Cardiac muscle cell (in vitro differentiated cells and primary cell): ENCODE data around the gene CRTC1. TPM values are rescaled to one million over a fixed set of nuclear protein-coding genes. Genes with fewer than 3 reads are reported as not detected.

Experiments used
- DNase-seq, 2 donors: peaks; one replicate each; pipeline versions ENCODE4 v3.0.0 to v3.0.0-alpha.2; 2010 to 2017; ENCODE audit warnings: low read depth in 1 of 2, low spot score in 1 of 2
- H3K27ac ChIP-seq: fragments of 200-600 bp; sonication (generic); 2 replicates; pipeline ENCODE4 v1.5.1; 2016
- H3K27me3 ChIP-seq: fragments of 200-600 bp; sonication (generic); 2 replicates; pipeline ENCODE4 v1.6.0; 2016; ENCODE audit warnings: control low read depth
- H3K36me3 ChIP-seq: fragments of 200-600 bp; sonication (generic); 2 replicates; pipeline ENCODE4 v1.5.1; 2016; ENCODE audit warnings: control low read depth
- H3K4me1 ChIP-seq: fragments of 200-600 bp; sonication (generic); 2 replicates; pipeline ENCODE4 v1.8.1; 2017; ENCODE audit warnings: low read depth, mild to moderate bottlenecking, mixed run types
- H3K4me3 ChIP-seq: fragments of 200-600 bp; sonication (generic); 2 replicates; pipeline ENCODE4 v1.5.1; 2016; ENCODE audit warnings: mild to moderate bottlenecking
- H3K9me3 ChIP-seq: fragments of 200-600 bp; sonication (generic); 2 replicates; pipeline ENCODE4 v1.5.1; 2017; ENCODE audit warnings: low read depth, mild to moderate bottlenecking, control low read depth
- polyA plus RNA-seq: library from polyadenylated mRNA; unstranded; fragments of >200 nt; fragmentation: Nextera tagmentation; extraction: Ambion mirVana; gene quantifications from 2 replicates; pipeline ENCODE4 v1.2.1, GENCODE V29; 2016
- total RNA-seq: library from RNA; depleted of rRNA; stranded (reverse); fragments of >200 nt; gene quantifications from 2 replicates; pipeline ENCODE4 v1.2.3, GENCODE V29; 2016
- TF ChIP-seq, protein P1 (sequence below): IDR thresholded peaks from 2 replicates; pipeline ENCODE4 v1.5.1; 2012; ENCODE audit warnings: low read depth, mild to moderate bottlenecking, low read length

The CRTC1 gene
- total and polyA plus RNA-seq, 2 experiments from 2014 or later = 4.0 to 13.8 TPM

DNA sequence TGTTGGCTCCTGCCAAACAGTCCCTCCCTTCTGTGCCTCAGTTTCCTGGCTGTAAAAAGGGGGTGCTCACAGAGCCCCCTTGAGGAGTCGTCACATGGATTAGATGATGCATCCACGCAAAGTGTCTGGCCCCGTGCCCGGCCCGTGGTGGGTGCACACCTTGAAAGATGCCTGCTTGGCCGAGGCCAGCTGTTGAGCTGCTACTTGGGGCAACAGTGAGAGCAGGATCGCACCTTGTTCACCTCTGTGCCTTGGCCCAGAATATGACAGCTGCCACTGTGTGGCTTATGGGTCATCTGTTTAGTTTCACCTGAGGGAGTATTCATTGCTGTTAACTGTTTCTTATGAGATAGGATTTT lies 17.7 kb downstream of the CRTC1 start:
- no peaks in the 10 kb centered on the region for H3K27me3 ChIP-seq
- no peak overlapping the region for H3K4me3 ChIP-seq
- H3K4me1 ChIP-seq = peaks cover 8% of the 10 kb centered on the region
- H3K9me3 ChIP-seq = no peaks in the 10 kb centered on the region
- TF ChIP-seq, protein P1, sequence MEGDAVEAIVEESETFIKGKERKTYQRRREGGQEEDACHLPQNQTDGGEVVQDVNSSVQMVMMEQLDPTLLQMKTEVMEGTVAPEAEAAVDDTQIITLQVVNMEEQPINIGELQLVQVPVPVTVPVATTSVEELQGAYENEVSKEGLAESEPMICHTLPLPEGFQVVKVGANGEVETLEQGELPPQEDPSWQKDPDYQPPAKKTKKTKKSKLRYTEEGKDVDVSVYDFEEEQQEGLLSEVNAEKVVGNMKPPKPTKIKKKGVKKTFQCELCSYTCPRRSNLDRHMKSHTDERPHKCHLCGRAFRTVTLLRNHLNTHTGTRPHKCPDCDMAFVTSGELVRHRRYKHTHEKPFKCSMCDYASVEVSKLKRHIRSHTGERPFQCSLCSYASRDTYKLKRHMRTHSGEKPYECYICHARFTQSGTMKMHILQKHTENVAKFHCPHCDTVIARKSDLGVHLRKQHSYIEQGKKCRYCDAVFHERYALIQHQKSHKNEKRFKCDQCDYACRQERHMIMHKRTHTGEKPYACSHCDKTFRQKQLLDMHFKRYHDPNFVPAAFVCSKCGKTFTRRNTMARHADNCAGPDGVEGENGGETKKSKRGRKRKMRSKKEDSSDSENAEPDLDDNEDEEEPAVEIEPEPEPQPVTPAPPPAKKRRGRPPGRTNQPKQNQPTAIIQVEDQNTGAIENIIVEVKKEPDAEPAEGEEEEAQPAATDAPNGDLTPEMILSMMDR = no peak
- DNase-seq = no peak
- H3K36me3 ChIP-seq = no peaks in the 10 kb centered on the region
- no peak overlapping the region for H3K27ac ChIP-seq

DNA sequence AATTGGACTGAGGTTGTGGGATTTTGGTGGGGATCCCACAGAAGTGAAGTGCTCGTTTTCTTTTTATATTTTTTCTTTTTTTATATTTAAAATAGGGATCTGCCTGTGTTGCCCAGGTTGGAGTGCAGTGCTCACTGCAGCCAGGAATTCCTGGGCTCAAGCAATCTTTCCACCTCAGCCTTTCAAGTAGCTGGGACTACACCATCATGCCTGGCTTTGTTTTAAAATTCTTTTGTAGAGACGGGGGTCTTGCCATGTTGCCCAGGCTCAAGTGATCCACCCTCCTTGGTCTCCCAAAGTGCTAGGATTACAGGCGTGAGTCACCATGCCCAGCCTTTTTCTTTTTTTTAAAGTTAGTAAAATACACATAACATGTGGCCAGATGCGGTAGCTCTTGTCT lies 20.6 kb downstream of the CRTC1 start:
- no peaks in the 10 kb centered on the region for H3K27me3 ChIP-seq
- TF ChIP-seq, protein P1 = no peak
- no peaks in the 10 kb centered on the region for H3K9me3 ChIP-seq
- H3K4me3 ChIP-seq = no peak overlapping the region
- H3K4me1 ChIP-seq = peaks cover 8% of the 10 kb centered on the region
- no peaks in the 10 kb centered on the region for H3K36me3 ChIP-seq
- H3K27ac ChIP-seq = no peak overlapping the region
- no peak for DNase-seq

DNA sequence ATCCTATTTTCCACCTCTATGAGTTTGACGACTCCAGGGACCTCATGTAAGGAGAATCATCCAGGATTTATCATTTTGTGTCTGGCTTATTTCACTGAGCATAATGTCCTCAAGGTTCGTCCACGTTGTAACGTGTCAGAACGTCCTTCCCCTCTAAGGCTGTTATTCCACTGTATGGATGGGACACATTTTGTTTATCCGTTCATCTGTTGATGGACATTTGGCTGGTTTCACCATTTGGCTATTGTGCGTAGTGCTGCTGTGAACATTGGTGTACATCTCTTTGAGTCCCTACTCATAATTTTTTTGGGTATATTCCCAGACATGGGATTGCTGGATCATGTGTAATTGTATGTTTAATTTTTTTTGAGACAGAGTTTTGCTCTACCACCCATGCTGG lies 21.5 kb downstream of the CRTC1 start:
- Histone ChIP-seq H3K36me3 (no peaks in the 10 kb centered on the region), H3K27ac (no peak overlapping the region), H3K27me3 (no peaks in the 10 kb centered on the region), H3K9me3 (no peaks in the 10 kb centered on the region), H3K4me1 (peaks cover 8% of the 10 kb centered on the region), H3K4me3 (no peak overlapping the region)
- TF ChIP-seq, protein P1 = no peak
- DNase-seq = no peak

DNA sequence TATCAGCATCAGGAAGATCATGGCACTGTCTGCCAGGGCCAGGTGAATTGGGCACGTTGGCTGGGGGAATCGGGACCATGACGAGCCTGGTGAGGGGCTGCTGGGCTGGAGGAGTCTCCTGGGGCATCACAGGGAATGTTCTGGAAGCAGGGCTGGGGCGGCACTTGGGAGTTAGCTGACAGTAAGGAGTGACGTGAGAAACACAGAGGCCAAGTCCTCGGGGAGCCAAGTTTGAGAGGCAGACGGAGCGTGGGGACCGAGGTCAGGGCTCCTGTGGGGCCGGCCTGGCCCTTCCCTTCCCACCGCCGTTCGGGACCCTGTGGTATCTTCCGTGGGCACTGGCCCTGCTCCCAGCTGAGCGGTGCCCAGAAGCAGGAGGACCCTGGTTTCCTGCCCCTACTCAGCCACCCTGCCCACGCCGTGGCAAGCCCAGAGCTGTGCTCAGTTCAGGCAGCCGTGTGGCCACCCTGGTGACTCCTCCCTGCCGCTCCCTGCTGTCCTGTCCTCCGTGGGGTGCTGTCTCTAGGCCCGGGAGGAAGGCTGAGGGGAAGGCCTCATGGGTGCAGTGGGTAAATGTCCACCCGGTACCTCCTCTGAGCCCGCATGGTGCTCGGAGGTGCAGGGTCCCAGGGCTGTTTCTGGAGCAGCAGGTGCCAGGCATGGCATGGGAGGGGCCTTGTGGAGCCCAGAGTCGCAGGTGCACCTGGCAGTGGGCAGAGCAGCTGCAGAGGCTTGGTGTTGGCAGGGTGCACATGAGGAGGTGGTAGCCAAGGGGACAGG lies 25.2 kb downstream of the CRTC1 start:
- TF ChIP-seq, protein P1 = no peak
- no peaks in the 10 kb centered on the region for H3K4me1 ChIP-seq
- no peak overlapping the region for H3K4me3 ChIP-seq
- no peak overlapping the region for H3K27ac ChIP-seq
- no peaks in the 10 kb centered on the region for H3K27me3 ChIP-seq
- H3K36me3 ChIP-seq = no peaks in the 10 kb centered on the region
- no peaks in the 10 kb centered on the region for H3K9me3 ChIP-seq
- DNase-seq = no peak

DNA sequence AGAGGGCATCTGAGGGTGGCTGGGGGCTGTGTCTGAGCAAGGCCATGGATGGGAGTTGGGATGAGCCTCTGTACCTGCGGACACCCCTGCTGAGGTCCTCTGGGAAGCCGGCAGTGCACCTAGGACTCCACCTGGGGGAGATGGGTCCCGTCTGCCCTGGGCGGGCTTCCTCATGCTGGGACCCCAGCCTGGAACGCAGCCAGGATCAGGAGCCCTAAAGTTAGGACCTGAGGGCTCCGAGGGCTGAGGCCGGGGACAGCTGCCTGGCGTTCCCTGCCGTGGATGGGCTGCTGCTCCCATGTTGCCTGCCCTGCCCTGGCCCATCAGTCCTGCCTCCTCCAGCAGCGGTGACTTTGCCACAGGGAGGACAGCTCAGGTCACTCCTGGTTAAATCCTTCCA lies 26.1 kb downstream of the CRTC1 start:
- no peaks in the 10 kb centered on the region for H3K4me1 ChIP-seq
- H3K9me3 ChIP-seq = no peaks in the 10 kb centered on the region
- no peak overlapping the region for H3K27ac ChIP-seq

More for the DNA sequence above, 26.1 kb downstream of the CRTC1 start:
- DNase-seq = no peak
- H3K36me3 ChIP-seq = no peaks in the 10 kb centered on the region
- H3K27me3 ChIP-seq = no peaks in the 10 kb centered on the region
- no peak overlapping the region for H3K4me3 ChIP-seq
- TF ChIP-seq, protein P1 = no peak
